OCI-LY1 (cell line): ENCODE results near the gene ZNF618.

Source experiments
- CTCF ChIP-seq: fragments of 200-600 bp; sonication (generic), shearing (Covaris generic); IDR thresholded peaks from 2 replicates; pipeline ENCODE4 v1.5.1; 2017; ENCODE audit warnings: mild to moderate bottlenecking, antibody characterized with exemption, low read length, moderate library complexity, mixed read lengths
- EZH2 ChIP-seq: fragments of 200-600 bp; sonication (generic), shearing (Covaris generic); IDR thresholded peaks from 2 replicates; pipeline ENCODE4 v1.8.0; 2017; ENCODE audit warnings: borderline replicate concordance, mixed run types, mild to moderate bottlenecking, antibody characterized with exemption, low read length, moderate library complexity, mixed read lengths

GRCh38 chr9:114083666-114084065 is 207.6 kb downstream of the ZNF618 start:
- TF ChIP-seq CTCF, result no peak
- no peak for TF ChIP-seq EZH2
